ENCODE results near the gene KCNIP1.

DNA sequence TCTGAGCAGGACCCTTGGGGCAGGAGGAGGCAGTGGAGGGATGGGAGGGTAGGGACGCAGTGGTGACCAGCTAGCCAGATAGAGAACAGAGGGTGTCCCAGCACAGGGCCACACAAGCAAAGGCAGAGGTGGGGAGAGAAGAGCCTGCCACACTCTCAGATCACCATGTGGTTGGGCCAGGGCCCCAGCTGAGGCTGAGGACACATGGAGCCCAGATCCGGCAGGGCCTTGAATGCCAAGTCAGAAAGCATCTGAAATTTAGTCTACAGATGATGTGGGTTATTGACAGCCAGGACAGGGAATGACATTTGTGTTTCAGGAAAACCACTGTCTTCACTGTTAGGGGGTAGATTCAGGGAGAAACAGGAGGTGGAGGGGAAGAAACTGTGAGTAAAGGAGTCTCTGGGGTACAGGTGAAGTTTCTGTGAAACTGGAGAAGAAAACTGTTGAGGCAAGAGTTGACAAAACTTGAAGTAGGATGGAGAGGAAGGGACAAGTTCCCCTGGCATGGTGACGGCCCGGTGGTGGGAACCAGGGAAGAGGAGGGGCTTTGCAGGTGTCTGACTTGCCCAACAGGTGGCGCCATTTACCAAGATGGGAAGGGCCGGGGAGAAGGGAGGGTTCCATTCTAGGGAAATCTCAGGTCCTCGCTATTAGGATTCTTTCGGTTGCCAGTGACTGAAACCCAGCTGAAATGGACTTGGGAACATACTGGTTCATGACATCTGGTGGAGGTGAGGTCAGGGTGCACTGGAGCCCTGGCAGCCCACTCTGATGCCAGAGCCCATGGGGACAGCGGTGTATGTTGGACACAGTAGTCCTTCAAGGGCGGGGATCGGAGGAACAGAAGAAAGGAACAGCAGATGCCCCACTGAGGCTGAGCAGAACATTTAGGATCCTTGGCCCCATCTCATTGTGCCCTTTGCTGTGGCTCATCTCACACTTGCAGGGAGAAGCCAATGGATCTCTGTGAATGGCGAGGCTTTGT lies 100.1 kb downstream of the KCNIP1 start:
- TF ChIP-seq, protein P1, sequence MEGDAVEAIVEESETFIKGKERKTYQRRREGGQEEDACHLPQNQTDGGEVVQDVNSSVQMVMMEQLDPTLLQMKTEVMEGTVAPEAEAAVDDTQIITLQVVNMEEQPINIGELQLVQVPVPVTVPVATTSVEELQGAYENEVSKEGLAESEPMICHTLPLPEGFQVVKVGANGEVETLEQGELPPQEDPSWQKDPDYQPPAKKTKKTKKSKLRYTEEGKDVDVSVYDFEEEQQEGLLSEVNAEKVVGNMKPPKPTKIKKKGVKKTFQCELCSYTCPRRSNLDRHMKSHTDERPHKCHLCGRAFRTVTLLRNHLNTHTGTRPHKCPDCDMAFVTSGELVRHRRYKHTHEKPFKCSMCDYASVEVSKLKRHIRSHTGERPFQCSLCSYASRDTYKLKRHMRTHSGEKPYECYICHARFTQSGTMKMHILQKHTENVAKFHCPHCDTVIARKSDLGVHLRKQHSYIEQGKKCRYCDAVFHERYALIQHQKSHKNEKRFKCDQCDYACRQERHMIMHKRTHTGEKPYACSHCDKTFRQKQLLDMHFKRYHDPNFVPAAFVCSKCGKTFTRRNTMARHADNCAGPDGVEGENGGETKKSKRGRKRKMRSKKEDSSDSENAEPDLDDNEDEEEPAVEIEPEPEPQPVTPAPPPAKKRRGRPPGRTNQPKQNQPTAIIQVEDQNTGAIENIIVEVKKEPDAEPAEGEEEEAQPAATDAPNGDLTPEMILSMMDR (IDR thresholded peaks at IDR 0.05; ENCODE audit: insufficient read depth, low read length, poor library complexity, severe bottlenecking): peak; percentile 53
- no peak for TF ChIP-seq EZH2phosphoT487 (conservative IDR thresholded peaks at IDR 0.05; ENCODE audit: low read length)

Data from SU-DHL-6 (cell line).